ENCODE data around the gene MACROD2. TPM values are rescaled to one million over a fixed set of nuclear protein-coding genes. Genes with fewer than 3 reads are reported as not detected.

The MACROD2 gene
- total RNA-seq, 1 experiment from 2014 or later: 1.4 TPM

DNA sequence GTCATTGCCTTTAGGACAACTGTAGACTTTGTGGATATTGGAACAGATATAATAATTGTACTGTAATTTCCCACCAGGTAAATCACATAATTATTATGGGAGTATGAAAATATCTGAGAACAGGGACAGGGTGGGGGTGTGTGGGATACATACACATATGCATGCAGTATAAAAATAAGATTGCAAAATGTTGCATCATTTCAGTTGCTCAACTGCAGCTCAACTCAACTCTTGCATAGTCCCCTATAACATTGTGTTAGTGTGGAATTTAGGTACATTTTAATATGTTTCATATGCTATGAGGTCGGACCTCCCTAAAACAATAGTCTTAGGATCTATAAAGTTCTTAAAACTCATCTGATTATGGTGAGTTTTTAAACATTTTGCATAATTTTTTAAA lies 617.1 kb downstream of the MACROD2 start:
- no peaks in the 10 kb centered on the region for H3K9me3 ChIP-seq (ENCODE audit: low read depth, low read length, poor library complexity, severe bottlenecking)
- intact Hi-C loops (cut with micrococcal nuclease; ENCODE audit: unreplicated experiment): no loop called here
- H3K27ac ChIP-seq (ENCODE audit: low read depth, low read length, poor library complexity, severe bottlenecking): no peak overlapping the region
- CTCF ChIA-PET: no interaction called here
- no peak for DNase-seq (ENCODE audit: low spot score)
- no peak overlapping the region for H3K4me3 ChIP-seq (ENCODE audit: low read depth, low read length, poor library complexity, severe bottlenecking)
- H3K27me3 ChIP-seq (replicated peaks; ENCODE audit: insufficient read depth, low read depth, low read length, poor library complexity): no peaks in the 10 kb centered on the region
- no TSS peak for BruUV-seq (replicated peaks)
- no peak for TF ChIP-seq EZH2 (IDR thresholded peaks at IDR 0.05; ENCODE audit: borderline replicate concordance, low read depth, low read length, poor library complexity, severe bottlenecking)
- TF ChIP-seq, protein P1, sequence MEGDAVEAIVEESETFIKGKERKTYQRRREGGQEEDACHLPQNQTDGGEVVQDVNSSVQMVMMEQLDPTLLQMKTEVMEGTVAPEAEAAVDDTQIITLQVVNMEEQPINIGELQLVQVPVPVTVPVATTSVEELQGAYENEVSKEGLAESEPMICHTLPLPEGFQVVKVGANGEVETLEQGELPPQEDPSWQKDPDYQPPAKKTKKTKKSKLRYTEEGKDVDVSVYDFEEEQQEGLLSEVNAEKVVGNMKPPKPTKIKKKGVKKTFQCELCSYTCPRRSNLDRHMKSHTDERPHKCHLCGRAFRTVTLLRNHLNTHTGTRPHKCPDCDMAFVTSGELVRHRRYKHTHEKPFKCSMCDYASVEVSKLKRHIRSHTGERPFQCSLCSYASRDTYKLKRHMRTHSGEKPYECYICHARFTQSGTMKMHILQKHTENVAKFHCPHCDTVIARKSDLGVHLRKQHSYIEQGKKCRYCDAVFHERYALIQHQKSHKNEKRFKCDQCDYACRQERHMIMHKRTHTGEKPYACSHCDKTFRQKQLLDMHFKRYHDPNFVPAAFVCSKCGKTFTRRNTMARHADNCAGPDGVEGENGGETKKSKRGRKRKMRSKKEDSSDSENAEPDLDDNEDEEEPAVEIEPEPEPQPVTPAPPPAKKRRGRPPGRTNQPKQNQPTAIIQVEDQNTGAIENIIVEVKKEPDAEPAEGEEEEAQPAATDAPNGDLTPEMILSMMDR (conservative IDR thresholded peaks at IDR 0.05; ENCODE audit: low read depth, low read length): no peak
- POLR2A ChIA-PET (ENCODE audit: low non-redundant PET): no interaction called here
- no peaks in the 10 kb centered on the region for H3K36me3 ChIP-seq (ENCODE audit: insufficient read depth, low read length, poor library complexity, severe bottlenecking)
- H3K4me1 ChIP-seq (ENCODE audit: insufficient read depth, low read length, poor library complexity, severe bottlenecking): no peaks in the 10 kb centered on the region

DNA sequence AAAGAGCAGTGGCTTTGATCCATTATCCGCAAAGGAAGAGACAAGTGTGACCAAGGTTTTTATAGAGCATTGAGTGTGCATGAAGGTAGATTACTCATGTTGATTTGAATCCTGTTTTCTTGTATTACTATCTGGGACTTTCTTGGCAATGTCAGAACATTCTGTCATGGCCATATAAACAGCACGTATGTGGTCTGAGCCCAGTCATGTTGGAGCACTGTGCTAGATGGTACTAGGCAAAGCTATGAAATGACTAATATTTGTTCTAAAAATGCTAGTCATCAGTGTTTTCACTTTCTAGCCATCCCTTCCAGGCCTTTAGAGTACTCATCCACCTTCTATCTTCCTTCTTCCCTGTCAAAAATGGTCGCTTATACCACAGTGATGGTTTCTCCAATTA lies 620.7 kb downstream of the MACROD2 start:
- ChIA-PET CTCF (no interaction called here), POLR2A (ENCODE audit: low non-redundant PET) (no interaction called here)
- Histone ChIP-seq H3K27ac (ENCODE audit: low read depth, low read length, poor library complexity, severe bottlenecking) (no peak overlapping the region), H3K36me3 (ENCODE audit: insufficient read depth, low read length, poor library complexity, severe bottlenecking) (no peaks in the 10 kb centered on the region), H3K4me1 (ENCODE audit: insufficient read depth, low read length, poor library complexity, severe bottlenecking) (no peaks in the 10 kb centered on the region), H3K9me3 (ENCODE audit: low read depth, low read length, poor library complexity, severe bottlenecking) (no peaks in the 10 kb centered on the region), H3K27me3 (replicated peaks; ENCODE audit: insufficient read depth, low read depth, low read length, poor library complexity) (no peaks in the 10 kb centered on the region), H3K4me3 (ENCODE audit: low read depth, low read length, poor library complexity, severe bottlenecking) (no peak overlapping the region)
- no TSS peak for BruUV-seq (replicated peaks)
- DNase-seq (ENCODE audit: low spot score): no peak
- no peak for TF ChIP-seq EZH2 (IDR thresholded peaks at IDR 0.05; ENCODE audit: borderline replicate concordance, low read depth, low read length, poor library complexity, severe bottlenecking)
- TF ChIP-seq, protein P1 (conservative IDR thresholded peaks at IDR 0.05; ENCODE audit: low read depth, low read length): no peak
- intact Hi-C loops (cut with micrococcal nuclease; ENCODE audit: unreplicated experiment): no loop called here

DNA sequence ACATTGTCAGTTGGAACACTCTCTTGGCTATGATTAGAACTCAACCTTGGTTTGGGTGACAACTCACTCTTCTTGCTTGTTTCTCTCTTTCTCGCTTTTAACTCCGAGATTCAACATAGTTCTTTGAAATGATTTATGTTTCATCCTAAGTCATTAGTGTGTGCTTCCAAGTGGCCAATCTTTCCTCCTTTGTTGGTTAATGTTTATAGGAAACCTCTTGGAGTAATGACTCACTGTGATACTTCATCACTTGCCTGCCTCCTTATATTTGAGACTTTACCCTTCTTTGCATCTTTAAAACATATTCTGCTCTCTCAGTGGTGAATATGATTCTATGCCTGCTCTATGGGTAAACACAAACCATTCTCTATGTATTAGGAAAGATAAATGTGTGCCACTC lies 621.8 kb downstream of the MACROD2 start:
- no TSS peak for BruUV-seq (replicated peaks)

More for the DNA sequence above, 621.8 kb downstream of the MACROD2 start:
- CTCF ChIA-PET: no interaction called here
- H3K4me3 ChIP-seq (ENCODE audit: low read depth, low read length, poor library complexity, severe bottlenecking): no peak overlapping the region
- TF ChIP-seq, protein P1 (conservative IDR thresholded peaks at IDR 0.05; ENCODE audit: low read depth, low read length): no peak
- no peak for TF ChIP-seq EZH2 (IDR thresholded peaks at IDR 0.05; ENCODE audit: borderline replicate concordance, low read depth, low read length, poor library complexity, severe bottlenecking)
- H3K27me3 ChIP-seq (replicated peaks; ENCODE audit: insufficient read depth, low read depth, low read length, poor library complexity): no peaks in the 10 kb centered on the region
- POLR2A ChIA-PET (ENCODE audit: low non-redundant PET): no interaction called here
- H3K27ac ChIP-seq (ENCODE audit: low read depth, low read length, poor library complexity, severe bottlenecking): no peak overlapping the region
- DNase-seq (ENCODE audit: low spot score): no peak
- intact Hi-C loops (cut with micrococcal nuclease; ENCODE audit: unreplicated experiment): no loop called here
- H3K4me1 ChIP-seq (ENCODE audit: insufficient read depth, low read length, poor library complexity, severe bottlenecking): no peaks in the 10 kb centered on the region
- H3K9me3 ChIP-seq (ENCODE audit: low read depth, low read length, poor library complexity, severe bottlenecking): no peaks in the 10 kb centered on the region
- H3K36me3 ChIP-seq (ENCODE audit: insufficient read depth, low read length, poor library complexity, severe bottlenecking): no peaks in the 10 kb centered on the region
